Stimulated activated CD4-positive, alpha-beta T cell treated with anti-CD3 and anti-CD28 coated beads, Interleukin-4, amount 100 ng/mL, for 24 hours (primary cell): ENCODE results near the gene MEF2D.

Source experiments
- DNase-seq: peaks from one replicate; pipeline ENCODE4 v3.0.0-alpha.2; 2020

Gene MEF2D

DNA sequence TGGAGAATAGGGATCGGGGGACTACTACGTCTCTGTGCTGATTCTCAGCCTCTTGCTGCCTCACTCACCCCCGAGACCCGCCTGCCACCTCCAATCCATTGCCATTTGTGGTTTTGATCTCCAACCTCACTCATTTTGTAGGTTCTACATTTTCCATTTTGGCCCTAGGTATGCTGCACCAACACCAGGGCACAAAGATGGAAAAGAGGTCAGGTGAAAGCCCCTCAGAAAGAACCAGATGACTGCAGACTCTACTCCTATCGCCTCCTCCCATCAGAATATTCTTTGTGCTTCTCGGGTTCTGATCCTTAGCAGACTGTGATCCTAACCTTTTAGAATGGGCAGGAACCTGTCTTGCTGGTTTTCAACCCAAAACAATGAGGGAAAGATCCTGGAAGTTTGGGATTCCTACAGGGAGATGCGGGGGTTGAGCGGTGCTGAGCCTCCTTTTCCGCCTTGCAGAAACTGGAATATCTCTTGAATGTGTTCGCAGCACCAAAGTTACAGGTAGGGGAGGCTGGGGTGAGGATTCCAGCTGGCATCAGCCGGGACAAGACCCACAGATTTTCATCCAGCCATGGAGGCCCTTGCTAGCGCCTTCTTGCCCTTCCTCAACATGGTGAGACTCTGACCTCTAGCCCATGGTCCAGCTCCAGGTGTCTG is 78.5 kb downstream of the MEF2D start:
- no peak for DNase-seq

GRCh38 chr1:156421062-156421938 is 79.3 kb downstream of the MEF2D start:
- DNase-seq, result peak; percentile 73

DNA sequence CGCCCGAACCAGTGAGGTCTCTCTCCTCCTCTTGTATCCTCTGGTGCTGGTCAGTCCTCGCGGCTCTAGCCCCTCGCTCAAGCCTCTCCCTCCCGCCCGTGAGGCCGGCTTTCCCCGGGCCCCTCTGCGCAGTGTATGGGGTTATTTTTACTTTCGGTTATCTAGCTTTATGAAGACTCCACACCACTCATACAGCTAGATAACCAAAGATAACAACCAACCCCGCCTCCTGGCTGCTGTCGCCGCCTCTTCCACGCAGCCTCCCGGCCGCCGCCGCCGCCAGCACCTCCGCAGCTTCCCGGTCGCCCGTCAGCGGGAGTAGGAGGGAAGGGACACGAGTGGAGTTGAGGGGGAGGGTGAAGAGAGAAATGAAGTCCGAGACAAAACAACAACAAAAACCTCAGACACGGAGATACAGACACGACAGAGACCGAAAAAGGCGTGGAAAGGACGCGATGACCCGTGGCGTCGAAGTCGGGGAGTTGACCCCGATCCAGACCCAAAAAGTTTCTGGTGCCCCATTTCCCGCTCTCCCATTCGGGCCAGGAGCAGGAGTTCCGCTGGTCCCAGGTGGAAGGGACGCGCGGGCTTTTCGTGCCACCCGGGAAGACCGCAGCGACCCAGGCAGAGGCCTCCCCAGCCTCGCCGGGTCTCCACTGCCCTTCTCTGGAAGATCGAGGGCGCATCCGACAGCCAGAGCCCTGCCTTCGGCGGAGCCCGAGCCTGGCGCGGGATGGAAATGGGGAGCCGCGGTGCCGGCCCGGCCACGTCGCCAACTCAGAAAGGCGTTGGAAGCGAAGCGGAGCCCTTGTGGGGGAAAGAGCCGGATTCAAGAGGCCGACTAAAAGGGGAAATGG is 80.1 kb downstream of the MEF2D start:
- DNase-seq, result peak; percentile 43

DNA sequence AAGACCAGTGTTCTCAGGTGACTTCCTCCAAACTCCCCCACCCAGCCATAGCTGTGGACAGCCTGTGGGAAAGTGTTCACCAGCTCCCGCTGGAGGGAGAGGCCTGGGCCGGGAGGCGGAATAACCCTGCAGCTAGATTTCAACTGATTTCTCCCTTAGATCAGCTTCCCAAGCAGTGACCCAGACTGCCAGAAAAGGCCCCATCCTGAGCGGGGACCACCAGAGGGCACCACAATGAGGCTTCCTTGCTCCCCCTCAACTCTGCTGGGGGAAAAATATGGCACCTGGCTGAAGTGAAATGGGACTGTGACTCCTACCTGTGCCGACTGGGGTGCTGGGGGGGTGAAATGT is 80.7 kb downstream of the MEF2D start:
- peak; percentile 20 for DNase-seq

GRCh38 chr1:156418416-156419070 is 82.0 kb downstream of the MEF2D start:
- no peak for DNase-seq

- no peak for DNase-seq
These were observed 83.1 kb downstream of the MEF2D start for GRCh38 chr1:156417401-156418020.

GRCh38 chr1:156416993-156417392 is 83.6 kb downstream of the MEF2D start:
- DNase-seq, result no peak

- DNase-seq, result no peak
These were observed 86.0 kb downstream of the MEF2D start for GRCh38 chr1:156414461-156415064.
